Measurements from ENCODE around the gene PTH2R.

DNA sequence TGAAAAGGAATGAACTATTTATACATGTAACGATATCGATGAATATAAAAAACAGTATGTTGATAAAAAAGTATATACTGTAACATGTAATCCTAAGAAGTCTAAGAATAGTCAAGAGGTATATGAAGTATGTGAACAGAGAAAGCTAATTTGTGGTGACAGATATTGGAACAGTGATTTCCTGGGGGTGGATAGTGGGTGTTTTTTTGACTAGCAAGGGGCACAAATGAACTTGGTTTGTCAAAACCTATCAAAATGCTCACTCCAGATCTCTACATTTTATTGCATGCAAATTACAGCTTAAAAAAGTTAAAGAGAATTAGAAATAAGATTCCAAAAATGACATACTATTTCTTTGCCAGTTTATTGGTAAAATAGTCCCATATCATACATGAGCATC, 35.4 kb downstream of the PTH2R start:
- TF ChIP-seq, protein P1, sequence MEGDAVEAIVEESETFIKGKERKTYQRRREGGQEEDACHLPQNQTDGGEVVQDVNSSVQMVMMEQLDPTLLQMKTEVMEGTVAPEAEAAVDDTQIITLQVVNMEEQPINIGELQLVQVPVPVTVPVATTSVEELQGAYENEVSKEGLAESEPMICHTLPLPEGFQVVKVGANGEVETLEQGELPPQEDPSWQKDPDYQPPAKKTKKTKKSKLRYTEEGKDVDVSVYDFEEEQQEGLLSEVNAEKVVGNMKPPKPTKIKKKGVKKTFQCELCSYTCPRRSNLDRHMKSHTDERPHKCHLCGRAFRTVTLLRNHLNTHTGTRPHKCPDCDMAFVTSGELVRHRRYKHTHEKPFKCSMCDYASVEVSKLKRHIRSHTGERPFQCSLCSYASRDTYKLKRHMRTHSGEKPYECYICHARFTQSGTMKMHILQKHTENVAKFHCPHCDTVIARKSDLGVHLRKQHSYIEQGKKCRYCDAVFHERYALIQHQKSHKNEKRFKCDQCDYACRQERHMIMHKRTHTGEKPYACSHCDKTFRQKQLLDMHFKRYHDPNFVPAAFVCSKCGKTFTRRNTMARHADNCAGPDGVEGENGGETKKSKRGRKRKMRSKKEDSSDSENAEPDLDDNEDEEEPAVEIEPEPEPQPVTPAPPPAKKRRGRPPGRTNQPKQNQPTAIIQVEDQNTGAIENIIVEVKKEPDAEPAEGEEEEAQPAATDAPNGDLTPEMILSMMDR (IDR thresholded peaks at IDR 0.05; ENCODE audit: low read depth, low read length, missing input control) = no peak
- no peak for TF ChIP-seq YY1 (IDR thresholded peaks at IDR 0.05)
- TF ChIP-seq SP1 (IDR thresholded peaks at IDR 0.05) = no peak
- TF ChIP-seq RAD21 (IDR thresholded peaks at IDR 0.05) = no peak
- TF ChIP-seq, protein P2, sequence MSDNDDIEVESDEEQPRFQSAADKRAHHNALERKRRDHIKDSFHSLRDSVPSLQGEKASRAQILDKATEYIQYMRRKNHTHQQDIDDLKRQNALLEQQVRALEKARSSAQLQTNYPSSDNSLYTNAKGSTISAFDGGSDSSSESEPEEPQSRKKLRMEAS (IDR thresholded peaks at IDR 0.05) = no peak
- TF ChIP-seq, protein P3, sequence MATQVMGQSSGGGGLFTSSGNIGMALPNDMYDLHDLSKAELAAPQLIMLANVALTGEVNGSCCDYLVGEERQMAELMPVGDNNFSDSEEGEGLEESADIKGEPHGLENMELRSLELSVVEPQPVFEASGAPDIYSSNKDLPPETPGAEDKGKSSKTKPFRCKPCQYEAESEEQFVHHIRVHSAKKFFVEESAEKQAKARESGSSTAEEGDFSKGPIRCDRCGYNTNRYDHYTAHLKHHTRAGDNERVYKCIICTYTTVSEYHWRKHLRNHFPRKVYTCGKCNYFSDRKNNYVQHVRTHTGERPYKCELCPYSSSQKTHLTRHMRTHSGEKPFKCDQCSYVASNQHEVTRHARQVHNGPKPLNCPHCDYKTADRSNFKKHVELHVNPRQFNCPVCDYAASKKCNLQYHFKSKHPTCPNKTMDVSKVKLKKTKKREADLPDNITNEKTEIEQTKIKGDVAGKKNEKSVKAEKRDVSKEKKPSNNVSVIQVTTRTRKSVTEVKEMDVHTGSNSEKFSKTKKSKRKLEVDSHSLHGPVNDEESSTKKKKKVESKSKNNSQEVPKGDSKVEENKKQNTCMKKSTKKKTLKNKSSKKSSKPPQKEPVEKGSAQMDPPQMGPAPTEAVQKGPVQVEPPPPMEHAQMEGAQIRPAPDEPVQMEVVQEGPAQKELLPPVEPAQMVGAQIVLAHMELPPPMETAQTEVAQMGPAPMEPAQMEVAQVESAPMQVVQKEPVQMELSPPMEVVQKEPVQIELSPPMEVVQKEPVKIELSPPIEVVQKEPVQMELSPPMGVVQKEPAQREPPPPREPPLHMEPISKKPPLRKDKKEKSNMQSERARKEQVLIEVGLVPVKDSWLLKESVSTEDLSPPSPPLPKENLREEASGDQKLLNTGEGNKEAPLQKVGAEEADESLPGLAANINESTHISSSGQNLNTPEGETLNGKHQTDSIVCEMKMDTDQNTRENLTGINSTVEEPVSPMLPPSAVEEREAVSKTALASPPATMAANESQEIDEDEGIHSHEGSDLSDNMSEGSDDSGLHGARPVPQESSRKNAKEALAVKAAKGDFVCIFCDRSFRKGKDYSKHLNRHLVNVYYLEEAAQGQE (IDR thresholded peaks at IDR 0.05) = no peak
